Chondrocyte (in vitro differentiated cells): ENCODE data around the gene TRABD2A. TPM values are rescaled to one million over a fixed set of nuclear protein-coding genes. Genes with fewer than 3 reads are reported as not detected.

ENCODE experiments used
- DNase-seq: peaks from one replicate; pipeline ENCODE4 v3.0.0; 2021; ENCODE audit warnings: mixed read lengths, low spot score
- H3K27ac Mint-ChIP-seq: one replicate; pipeline ENCODE4 v1.8.0; 2021; ENCODE audit warnings: mild to moderate bottlenecking, moderate library complexity, mixed read lengths; ENCODE audit not compliant: unreplicated experiment
- H3K27me3 Mint-ChIP-seq: 2 replicates; pipeline ENCODE4 v1.8.0; 2021; ENCODE audit warnings: low read depth, mixed read lengths
- H3K36me3 Mint-ChIP-seq: 2 replicates; pipeline ENCODE4 v1.8.0; 2021; ENCODE audit warnings: low read depth, mixed read lengths
- H3K4me1 Mint-ChIP-seq: 2 replicates; pipeline ENCODE4 v1.8.0; 2021; ENCODE audit warnings: low read depth, mild to moderate bottlenecking, mixed read lengths
- H3K4me3 Mint-ChIP-seq: one replicate; pipeline ENCODE4 v1.8.0; 2021; ENCODE audit warnings: mild to moderate bottlenecking, moderate library complexity, mixed read lengths; ENCODE audit not compliant: unreplicated experiment
- H3K9me3 Mint-ChIP-seq: 2 replicates; pipeline ENCODE4 v1.8.0; 2021; ENCODE audit warnings: low read depth, mixed read lengths
- CTCF ChIP-seq: fragments of 200-600 bp; sonication (generic); IDR thresholded peaks from 2 replicates; pipeline ENCODE4 v1.5.0; 2021; ENCODE audit warnings: antibody characterized with exemption, mild to moderate bottlenecking, moderate library complexity
- total RNA-seq: library from RNA; stranded (reverse); gene quantifications from 3 replicates; pipeline ENCODE4 v1.2.1, GENCODE V29; 2021

The TRABD2A gene
- total RNA-seq, 1 donor from 2014 or later: 0.37 TPM

GRCh38 chr2:84811839-84812431, 68.9 kb downstream of the TRABD2A start:
- peaks cover 36% of the 10 kb centered on the region for H3K27me3 Mint-ChIP-seq
- no peak for TF ChIP-seq CTCF
- no peak overlapping the region for H3K4me3 Mint-ChIP-seq
- H3K27ac Mint-ChIP-seq: no peak overlapping the region
- H3K9me3 Mint-ChIP-seq: no peaks in the 10 kb centered on the region
- DNase-seq: no peak
- H3K4me1 Mint-ChIP-seq: peaks cover 10% of the 10 kb centered on the region
- no peaks in the 10 kb centered on the region for H3K36me3 Mint-ChIP-seq

GRCh38 chr2:84808279-84808678, 72.6 kb downstream of the TRABD2A start:
- TF ChIP-seq CTCF: no peak
- Mint-ChIP-seq H3K27ac (no peak overlapping the region), H3K36me3 (no peaks in the 10 kb centered on the region), H3K4me1 (peaks cover 15% of the 10 kb centered on the region), H3K27me3 (peaks cover 24% of the 10 kb centered on the region), H3K9me3 (no peaks in the 10 kb centered on the region), H3K4me3 (no peak overlapping the region)
- DNase-seq: no peak

- Mint-ChIP-seq H3K4me1 (peaks cover 15% of the 10 kb centered on the region), H3K27me3 (peaks cover 26% of the 10 kb centered on the region), H3K9me3 (peaks cover 9% of the 10 kb centered on the region), H3K27ac (peak overlapping the region; percentile 32), H3K4me3 (no peak overlapping the region), H3K36me3 (no peaks in the 10 kb centered on the region)
- no peak for TF ChIP-seq CTCF
- DNase-seq: no peak
Observed at GRCh38 chr2:84807063-84807485, 73.8 kb downstream of the TRABD2A start.

- no peak for DNase-seq
- Mint-ChIP-seq H3K9me3 (peaks cover 12% of the 10 kb centered on the region), H3K27me3 (peaks cover 21% of the 10 kb centered on the region), H3K36me3 (no peaks in the 10 kb centered on the region), H3K27ac (no peak overlapping the region), H3K4me3 (no peak overlapping the region), H3K4me1 (peaks cover 15% of the 10 kb centered on the region)
- no peak for TF ChIP-seq CTCF
Observed at GRCh38 chr2:84805250-84805958, 75.5 kb downstream of the TRABD2A start.

- Mint-ChIP-seq H3K27ac (no peak overlapping the region), H3K27me3 (peaks cover 18% of the 10 kb centered on the region), H3K4me3 (no peak overlapping the region), H3K9me3 (peaks cover 12% of the 10 kb centered on the region), H3K4me1 (peaks cover 4% of the 10 kb centered on the region), H3K36me3 (no peaks in the 10 kb centered on the region)
- no peak for DNase-seq
- TF ChIP-seq CTCF: no peak
Observed at GRCh38 chr2:84801811-84802210, 79.1 kb downstream of the TRABD2A start.
